A549 (cell line): ENCODE data around the gene ACSBG1. TPM values are rescaled to one million over a fixed set of nuclear protein-coding genes. Genes with fewer than 3 reads are reported as not detected.
"Not testable (repeated sequence)": the region's sequence is repeated elsewhere in the genome, so short reads cannot be mapped to it uniquely, and the experiment has no call there.

Experiments used
- ATAC-seq, 2 experiments: fragments of 200-7000 bp in 1 of 2; fragments of >200 bp in 1 of 2; cut with Nextera tagmentation in 1 of 2; cut with Tn5 transposase in 1 of 2; 3 replicates each; pipeline versions ENCODE4 v1.8.0 to v1.9.1; 2018 to 2020; ENCODE audit warnings: mild to moderate bottlenecking in 1 of 2, moderate library complexity in 1 of 2
- CTCF ChIA-PET: fragments of 300-600 bp; sonication (Branson Sonifier 250); formaldehyde crosslinking; extraction: SDS; loops from one replicate; lab custom pipeline; 2021; ENCODE audit warnings: antibody characterized with exemption, inconsistent platforms; lab: Yijun Ruan, JAX
- POLR2A ChIA-PET: fragments of 350-600 bp; formaldehyde crosslinking; extraction: SDS; loops from one replicate; lab custom pipeline; 2021; ENCODE audit warnings: antibody characterized with exemption, inconsistent platforms; lab: Yijun Ruan, JAX
- DNase-seq, 2 experiments: peaks; one replicate each; pipeline versions ENCODE4 v3.0.0 to v3.0.0-alpha.2; 2011 to 2016; ENCODE audit warnings: low read depth in 1 of 2, low spot score in 1 of 2
- FAIRE-seq: peaks from 2 replicates; lab custom pipeline; 2011; peaks lifted over from hg19 to GRCh38; lab: Jason Lieb, UNC
- H3K27ac ChIP-seq, 2 experiments: fragments of >200 bp; sonication (Bioruptor Twin); formaldehyde crosslinking; 3 replicates each; pipeline ENCODE4 v1.5.1; 2016 to 2017
- H3K4me1 ChIP-seq: fragments of >200 bp; sonication (Bioruptor Twin); formaldehyde crosslinking; 3 replicates; pipeline ENCODE4 v1.6.1; 2016
- H3K4me2 ChIP-seq: fragments of >200 bp; sonication (Bioruptor Twin); formaldehyde crosslinking; 3 replicates; pipeline ENCODE4 v1.6.1; 2016
- H3K4me3 ChIP-seq: fragments of >200 bp; sonication (Bioruptor Twin); formaldehyde crosslinking; 3 replicates; pipeline ENCODE4 v1.5.1; 2016
- H3K9me3 ChIP-seq: fragments of >200 bp; sonication (Bioruptor Twin); formaldehyde crosslinking; 3 replicates; pipeline ENCODE4 v1.6.1; 2016
- CBX8 ChIP-seq: fragments of 200-600 bp; sonication (generic); IDR thresholded peaks from 2 replicates; pipeline ENCODE4 v1.6.1; 2016
- CHD4 ChIP-seq: fragments of 200-600 bp; sonication (generic); IDR thresholded peaks from 2 replicates; pipeline ENCODE4 v1.6.1; 2016; ENCODE audit warnings: antibody characterized with exemption, mild to moderate bottlenecking, borderline replicate concordance
- EP300 ChIP-seq, 2 experiments: fragments of >200 bp; sonication (Bioruptor Twin); formaldehyde crosslinking; IDR thresholded peaks; 2 replicates in 1 of 2; 3 replicates in 1 of 2; pipeline ENCODE4 v1.6.1; 2016 to 2017
- ESRRA ChIP-seq: fragments of 150-350 bp; IDR thresholded peaks from 2 replicates; pipeline ENCODE4 v1.6.1; 2014; ENCODE audit warnings: mild to moderate bottlenecking, low read length, borderline replicate concordance
- GATA3 ChIP-seq: IDR thresholded peaks from 2 replicates; pipeline ENCODE4 v1.6.1; 2012; ENCODE audit warnings: borderline replicate concordance
- HOXA7 ChIP-seq: fragments of 250-450 bp; sonication (Bioruptor Pico); IDR thresholded peaks from 2 replicates; pipeline ENCODE4 v1.5.0; 2020; ENCODE audit warnings: mild to moderate bottlenecking, moderate library complexity
- KDM5A ChIP-seq: fragments of 200-600 bp; sonication (generic); IDR thresholded peaks from 2 replicates; pipeline ENCODE4 v1.6.1; 2016; ENCODE audit warnings: antibody characterized with exemption, mild to moderate bottlenecking
- MAFK ChIP-seq: fragments of 450-650 bp; IDR thresholded peaks from 2 replicates; pipeline ENCODE4 v1.6.1; 2014; ENCODE audit not compliant: partially characterized antibody
- POLR2A ChIP-seq: IDR thresholded peaks from 2 replicates; pipeline ENCODE4 v1.6.1; 2012; ENCODE audit warnings: mild to moderate bottlenecking, low read length
- POLR2AphosphoS2 ChIP-seq: conservative IDR thresholded peaks from 2 replicates; pipeline ENCODE4 v1.6.1; 2012; ENCODE audit warnings: low read length, improper control_type of control experiment, inconsistent platforms
- RARB ChIP-seq: fragments of 250-450 bp; sonication (Bioruptor Pico); IDR thresholded peaks from 2 replicates; pipeline ENCODE4 v1.8.0; 2021; ENCODE audit warnings: mild to moderate bottlenecking, moderate library complexity
- REST ChIP-seq: fragments of 200-600 bp; sonication (generic); IDR thresholded peaks from 2 replicates; pipeline ENCODE4 v1.6.1; 2016; ENCODE audit warnings: antibody characterized with exemption, mild to moderate bottlenecking, moderate library complexity
- TFCP2L1 ChIP-seq: fragments of 250-450 bp; sonication (Bioruptor Pico); IDR thresholded peaks from 2 replicates; pipeline ENCODE4 v1.5.0; 2021; ENCODE audit warnings: mild to moderate bottlenecking
- TP53 ChIP-seq: fragments of 250-450 bp; sonication (Bioruptor Pico); IDR thresholded peaks from 2 replicates; pipeline ENCODE4 v1.5.0; 2021; ENCODE audit warnings: mild to moderate bottlenecking, moderate library complexity
- WGBS: methylation state at CpG from one replicate; pipeline ENCODE4 v1.1.6; 2017; ENCODE audit errors: missing lambda C conversion rate; 5-methylcytosine and 5-hydroxymethylcytosine counted together
- polyA plus RNA-seq, 4 experiments: library from polyadenylated mRNA; depleted of rRNA in 3 of 4; stranded (reverse); fragments of >200 nt; fragmentation: RNase III in 1 of 4; extraction: RNeasy Plus Mini Kit Qiagen cat#74134 plus additional on column Dnase treatment in 1 of 4; gene quantifications; 2 replicates in 3 of 4; 3 replicates in 1 of 4; pipeline ENCODE4 v1.2.3, GENCODE V29; 2011 to 2017

Gene ACSBG1
- polyA plus RNA-seq, 2 of the 4 experiments (the other 2 are of a cell fraction), result 0.15 to 0.21 TPM

GRCh38 chr15:78249131-78249530, 14.8 kb upstream of the ACSBG1 start:
- no peaks in the 10 kb centered on the region for H3K4me1 ChIP-seq
- no peak for TF ChIP-seq RARB (CRISPR knock-in tag)
- no peak for TF ChIP-seq EP300 (IDR thresholded peaks at IDR 0.05)
- FAIRE-seq (no peak), DNase-seq (no peak), ATAC-seq (no peak)
- H3K4me2 ChIP-seq, result no peak overlapping the region
- H3K27ac ChIP-seq, result no peak overlapping the region
- no peaks in the 10 kb centered on the region for H3K9me3 ChIP-seq
- WGBS, result 78% methylated on average over 5 of the region's 5 CpGs
- ChIA-PET CTCF (interaction anchor here (1.0 to 7.5 kb wide), 4 partner anchors 8 to 141 kb away, joined by 3 to 78 read pairs (median 8); no protein-coding TSS in a partner anchor), POLR2A (no interaction called here)
- no peak overlapping the region for H3K4me3 ChIP-seq

GRCh38 chr15:78247911-78248310, 13.5 kb upstream of the ACSBG1 start:
- no peak overlapping the region for H3K4me3 ChIP-seq
- no peak for TF ChIP-seq CBX8
- no peak for TF ChIP-seq CHD4
- TF ChIP-seq GATA3, result no peak
- no peak for TF ChIP-seq KDM5A
- TF ChIP-seq POLR2AphosphoS2, result no peak
- TF ChIP-seq ESRRA, result no peak
- TF ChIP-seq TP53 (CRISPR knock-in tag), result no peak
- TF ChIP-seq MAFK, result no peak
- TF ChIP-seq POLR2A, result no peak
- no peak for TF ChIP-seq REST
- TF ChIP-seq TFCP2L1 (CRISPR knock-in tag), result no peak
- no peak for TF ChIP-seq EP300 (IDR thresholded peaks at IDR 0.05)
- TF ChIP-seq HOXA7, result no peak
- TF ChIP-seq, all 56 proteins: peak for 0
- no peak overlapping the region for H3K27ac ChIP-seq
- FAIRE-seq (no peak), DNase-seq (no peak), ATAC-seq (no peak)
- H3K4me1 ChIP-seq, result no peaks in the 10 kb centered on the region
- H3K9me3 ChIP-seq, result no peaks in the 10 kb centered on the region
- ChIA-PET CTCF (interaction anchor here (0.8 to 1.2 kb wide), 4 partner anchors 53 to 289 kb away, joined by 3 to 4 read pairs (median 3); no protein-coding TSS in a partner anchor), POLR2A (no interaction called here)
- WGBS, result 0% methylated on average over 1 of the region's 1 CpG
- no peak overlapping the region for H3K4me2 ChIP-seq

- POLR2A ChIA-PET, H3K4me2 ChIP-seq, FAIRE-seq, H3K4me1 ChIP-seq, H3K4me3 ChIP-seq, DNase-seq, H3K9me3 ChIP-seq, H3K27ac ChIP-seq, ATAC-seq: not testable (repeated sequence)
- CTCF ChIA-PET, result interaction anchor here (0.7 to 9.2 kb wide), 5 partner anchors 12 to 135 kb away, joined by 3 to 251 read pairs (median 27); no protein-coding TSS in a partner anchor
- WGBS, result 79% methylated on average over 20 of the region's 39 CpGs
These were observed 11.7 kb upstream of the ACSBG1 start for GRCh38 chr15:78245976-78246620.

- ATAC-seq, H3K4me1 ChIP-seq, DNase-seq, H3K27ac ChIP-seq, POLR2A ChIA-PET, H3K9me3 ChIP-seq, H3K4me2 ChIP-seq, H3K4me3 ChIP-seq, FAIRE-seq: not testable (repeated sequence)
- 63% methylated on average over 14 of the region's 14 CpGs for WGBS
- CTCF ChIA-PET, result interaction anchor here (1.0 to 9.2 kb wide), 9 partner anchors 8 to 134 kb away, joined by 3 to 251 read pairs (median 4); no protein-coding TSS in a partner anchor
These were observed 11.0 kb upstream of the ACSBG1 start for GRCh38 chr15:78245392-78245791.
